HEK293 (cell line): Measurements from ENCODE around the gene NAV2.

ENCODE experiments used
- CTCF ChIA-PET: fragments of 350-600 bp; formaldehyde crosslinking; extraction: SDS; loops from one replicate; lab custom pipeline; 2021; ENCODE audit warnings: antibody characterized with exemption; lab: Yijun Ruan, JAX
- POLR2A ChIA-PET: fragments of 300-600 bp; formaldehyde crosslinking; extraction: SDS; loops from one replicate; lab custom pipeline; 2020; ENCODE audit warnings: antibody characterized with exemption, inconsistent platforms; lab: Yijun Ruan, JAX
- H3K27ac ChIP-seq: fragments of 200-500 bp; sonication (Bioruptor generic); 2 replicates; pipeline ENCODE4 v1.5.1; 2014; ENCODE audit warnings: low read depth, low read length, control low read depth, inconsistent platforms; ENCODE audit errors: extremely low read depth
- H3K36me3 ChIP-seq, 2 experiments: fragments of 200-500 bp in 1 of 2; sonication (Bioruptor generic) in 1 of 2; 1 replicate in 1 of 2; 2 replicates in 1 of 2; pipeline ENCODE4 v1.5.1; 2014 to 2017; ENCODE audit warnings: inconsistent platforms in 2 of 2, low read length in 2 of 2; ENCODE audit not compliant: control insufficient read depth in 2 of 2, insufficient read depth in 1 of 2
- H3K4me1 ChIP-seq: fragments of 200-500 bp; sonication (Bioruptor generic); 2 replicates; pipeline ENCODE4 v1.5.1; 2014; ENCODE audit warnings: mild to moderate bottlenecking, low read length, inconsistent platforms; ENCODE audit not compliant: control insufficient read depth, insufficient read depth
- H3K4me3 ChIP-seq: 2 replicates; pipeline ENCODE4 v1.5.1; 2011; ENCODE audit warnings: low read depth, mild to moderate bottlenecking, control low read depth, low read length, moderate library complexity
- H3K9me3 ChIP-seq: fragments of 200-500 bp; sonication (Bioruptor generic); 2 replicates; pipeline ENCODE4 v1.5.1; 2014; ENCODE audit warnings: low read depth, low read length, inconsistent platforms; ENCODE audit not compliant: control insufficient read depth, insufficient read depth
- BCL11A ChIP-seq: fragments of 450-650 bp; formaldehyde crosslinking; IDR thresholded peaks from 2 replicates; pipeline ENCODE4 v1.5.1; 2016; ENCODE audit warnings: low read depth, missing biosample characterization, missing genetic modification characterization
- FEZF1 ChIP-seq: fragments of 450-650 bp; formaldehyde crosslinking; IDR thresholded peaks from 2 replicates; pipeline ENCODE4 v1.5.1; 2016; ENCODE audit warnings: missing biosample characterization, missing genetic modification characterization
- GLIS2 ChIP-seq: fragments of 450-650 bp; formaldehyde crosslinking; IDR thresholded peaks from 2 replicates; pipeline ENCODE4 v1.5.1; 2016; ENCODE audit warnings: missing biosample characterization, missing genetic modification characterization
- HIC1 ChIP-seq: fragments of 450-650 bp; formaldehyde crosslinking; IDR thresholded peaks from 2 replicates; pipeline ENCODE4 v1.5.1; 2016; ENCODE audit warnings: missing biosample characterization, missing genetic modification characterization
- SCRT1 ChIP-seq: fragments of 450-650 bp; formaldehyde crosslinking; IDR thresholded peaks from 2 replicates; pipeline ENCODE4 v1.5.1; 2016; ENCODE audit warnings: missing biosample characterization, missing genetic modification characterization, borderline replicate concordance
- WT1 ChIP-seq: fragments of 450-650 bp; formaldehyde crosslinking; IDR thresholded peaks from 2 replicates; pipeline ENCODE4 v1.5.1; 2016; ENCODE audit warnings: missing biosample characterization, missing genetic modification characterization
- ZBTB20 ChIP-seq: fragments of 450-650 bp; formaldehyde crosslinking; IDR thresholded peaks from 2 replicates; pipeline ENCODE4 v1.5.1; 2016; ENCODE audit warnings: missing biosample characterization, missing genetic modification characterization
- ZBTB26 ChIP-seq: fragments of 450-650 bp; formaldehyde crosslinking; optimal IDR thresholded peaks from 2 replicates; pipeline ENCODE3; 2016; ENCODE audit warnings: missing biosample characterization, mild to moderate bottlenecking, missing genetic modification characterization
- ZIC2 ChIP-seq: fragments of 450-650 bp; formaldehyde crosslinking; IDR thresholded peaks from 2 replicates; pipeline ENCODE4 v1.5.1; 2016; ENCODE audit warnings: missing biosample characterization, missing genetic modification characterization
- ZNF202 ChIP-seq: fragments of 450-650 bp; formaldehyde crosslinking; IDR thresholded peaks from 2 replicates; pipeline ENCODE4 v1.5.1; 2016; ENCODE audit warnings: missing biosample characterization, missing genetic modification characterization, borderline replicate concordance
- ZNF221 ChIP-seq: fragments of 450-650 bp; formaldehyde crosslinking; IDR thresholded peaks from 2 replicates; pipeline ENCODE4 v1.5.1; 2017; ENCODE audit warnings: missing biosample characterization, missing genetic modification characterization, borderline replicate concordance
- ZNF404 ChIP-seq: fragments of 450-650 bp; formaldehyde crosslinking; IDR thresholded peaks from 2 replicates; pipeline ENCODE4 v1.5.1; 2017; ENCODE audit warnings: missing biosample characterization, missing genetic modification characterization
- ZNF433 ChIP-seq: fragments of 450-650 bp; formaldehyde crosslinking; IDR thresholded peaks from 2 replicates; pipeline ENCODE4 v1.5.1; 2016; ENCODE audit warnings: missing biosample characterization, missing genetic modification characterization, low read depth
- ZNF488 ChIP-seq: fragments of 450-650 bp; formaldehyde crosslinking; IDR thresholded peaks from 2 replicates; pipeline ENCODE4 v1.5.1; 2016; ENCODE audit warnings: missing biosample characterization, missing genetic modification characterization
- ZNF530 ChIP-seq: fragments of 450-650 bp; formaldehyde crosslinking; IDR thresholded peaks from 2 replicates; pipeline ENCODE4 v1.5.1; 2016; ENCODE audit warnings: low read depth, missing biosample characterization, missing genetic modification characterization
- ZNF596 ChIP-seq: fragments of 450-650 bp; IDR thresholded peaks from 2 replicates; pipeline ENCODE4 v1.5.0; 2018; ENCODE audit warnings: missing biosample characterization, mild to moderate bottlenecking, missing genetic modification characterization, moderate library complexity
- ZNF621 ChIP-seq: fragments of 450-650 bp; formaldehyde crosslinking; IDR thresholded peaks from 2 replicates; pipeline ENCODE4 v1.5.1; 2017; ENCODE audit warnings: missing biosample characterization, missing genetic modification characterization
- ZNF623 ChIP-seq: fragments of 450-650 bp; formaldehyde crosslinking; IDR thresholded peaks from 2 replicates; pipeline ENCODE4 v1.5.1; 2016; ENCODE audit warnings: missing biosample characterization, missing genetic modification characterization
- ZNF707 ChIP-seq: fragments of 450-650 bp; formaldehyde crosslinking; IDR thresholded peaks from 2 replicates; pipeline ENCODE4 v1.5.1; 2016; ENCODE audit warnings: missing biosample characterization, missing genetic modification characterization
- ZSCAN23 ChIP-seq: fragments of 450-650 bp; formaldehyde crosslinking; IDR thresholded peaks from 2 replicates; pipeline ENCODE4 v1.5.1; 2016; ENCODE audit warnings: missing biosample characterization, missing genetic modification characterization
- TF ChIP-seq, protein P1 (sequence below): fragments of 450-650 bp; formaldehyde crosslinking; IDR thresholded peaks from 2 replicates; pipeline ENCODE4 v1.5.0; 2017; ENCODE audit warnings: missing biosample characterization, missing genetic modification characterization, borderline replicate concordance

Gene NAV2

GRCh38 chr11:19853920-19854319 lies 141.3 kb downstream of the NAV2 start (continued):
- no peak for TF ChIP-seq HIC1 (tag by site-specific recombination)

DNA sequence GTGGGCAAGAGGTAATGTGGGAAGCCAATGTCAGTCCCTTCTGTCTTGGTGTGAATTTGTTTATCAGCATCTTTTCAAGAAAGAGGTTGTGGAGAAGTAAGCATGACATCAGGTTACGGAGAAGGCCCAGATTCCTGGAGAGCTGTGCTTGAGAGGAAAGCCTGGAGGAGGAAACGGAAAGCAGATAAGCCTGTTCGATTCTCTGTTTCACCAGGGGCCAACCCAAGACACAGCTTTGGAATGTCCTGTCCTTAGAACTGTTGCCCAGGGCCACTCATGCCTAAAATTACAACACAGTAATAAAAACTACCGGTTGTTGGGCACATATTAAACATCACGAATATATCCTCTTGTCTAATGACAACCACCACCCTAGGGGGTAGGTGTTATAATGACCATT lies 148.5 kb downstream of the NAV2 start:
- POLR2A ChIA-PET = no interaction called here
- TF ChIP-seq ZNF596 = no peak
- TF ChIP-seq ZNF202 (tag by site-specific recombination) = no peak
- no peak for TF ChIP-seq ZBTB26 (tag by site-specific recombination)
- TF ChIP-seq ZNF707 = no peak
- TF ChIP-seq ZNF623 (tag by site-specific recombination) = no peak
- no peak for TF ChIP-seq ZNF404 (tag by site-specific recombination)
- TF ChIP-seq WT1 (tag by site-specific recombination) = no peak
- TF ChIP-seq BCL11A (tag by site-specific recombination) = no peak
- no peak for TF ChIP-seq ZNF221 (tag by site-specific recombination)
- no peak for TF ChIP-seq ZSCAN23 (tag by site-specific recombination)
- no peak for TF ChIP-seq SCRT1 (tag by site-specific recombination)
- TF ChIP-seq ZBTB20 (tag by site-specific recombination) = no peak
- no peak for TF ChIP-seq FEZF1 (tag by site-specific recombination)
- no peak for TF ChIP-seq GLIS2 (tag by site-specific recombination)
- TF ChIP-seq ZIC2 (tag by site-specific recombination) = no peak
- TF ChIP-seq ZNF433 (tag by site-specific recombination) = no peak
- no peak for TF ChIP-seq ZNF488 (tag by site-specific recombination)
- TF ChIP-seq, all 188 proteins: peak for 0
- no peak overlapping the region for H3K27ac ChIP-seq
- CTCF ChIA-PET = interaction anchor here (0.7 to 1.0 kb wide), 2 partner anchors 42 to 494 kb away, joined by 3 to 4 read pairs; no protein-coding TSS in a partner anchor
- H3K4me1 ChIP-seq = no peaks in the 10 kb centered on the region; the same call in 1 of the 2 replicates
- H3K4me3 ChIP-seq = no peak overlapping the region
- H3K9me3 ChIP-seq = no peaks in the 10 kb centered on the region
- no peaks in the 10 kb centered on the region for H3K36me3 ChIP-seq

DNA sequence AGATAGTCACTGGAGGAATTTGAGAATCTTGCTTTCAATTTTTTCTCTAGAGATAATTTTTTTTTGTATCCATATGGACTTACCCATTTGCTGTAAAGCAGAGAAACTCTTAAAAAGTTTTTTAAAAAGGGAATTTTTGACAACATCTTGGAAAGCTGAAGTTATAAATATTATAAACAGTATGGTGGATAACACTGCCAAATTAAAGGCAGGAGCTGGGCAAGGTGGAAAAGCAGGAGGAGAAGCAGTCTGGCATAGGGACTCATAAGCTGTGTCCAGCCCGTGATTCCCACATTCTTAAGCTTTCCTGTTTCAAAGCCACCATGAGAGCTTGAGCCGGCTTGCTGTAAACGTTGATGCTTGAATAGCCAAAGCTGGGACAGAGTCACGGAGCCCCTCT lies 149.5 kb downstream of the NAV2 start:
- POLR2A ChIA-PET = no interaction called here

More for the DNA sequence above, 149.5 kb downstream of the NAV2 start:
- TF ChIP-seq ZNF621 (tag by site-specific recombination) (no peak), ZNF530 (no peak)
- TF ChIP-seq, protein P1, sequence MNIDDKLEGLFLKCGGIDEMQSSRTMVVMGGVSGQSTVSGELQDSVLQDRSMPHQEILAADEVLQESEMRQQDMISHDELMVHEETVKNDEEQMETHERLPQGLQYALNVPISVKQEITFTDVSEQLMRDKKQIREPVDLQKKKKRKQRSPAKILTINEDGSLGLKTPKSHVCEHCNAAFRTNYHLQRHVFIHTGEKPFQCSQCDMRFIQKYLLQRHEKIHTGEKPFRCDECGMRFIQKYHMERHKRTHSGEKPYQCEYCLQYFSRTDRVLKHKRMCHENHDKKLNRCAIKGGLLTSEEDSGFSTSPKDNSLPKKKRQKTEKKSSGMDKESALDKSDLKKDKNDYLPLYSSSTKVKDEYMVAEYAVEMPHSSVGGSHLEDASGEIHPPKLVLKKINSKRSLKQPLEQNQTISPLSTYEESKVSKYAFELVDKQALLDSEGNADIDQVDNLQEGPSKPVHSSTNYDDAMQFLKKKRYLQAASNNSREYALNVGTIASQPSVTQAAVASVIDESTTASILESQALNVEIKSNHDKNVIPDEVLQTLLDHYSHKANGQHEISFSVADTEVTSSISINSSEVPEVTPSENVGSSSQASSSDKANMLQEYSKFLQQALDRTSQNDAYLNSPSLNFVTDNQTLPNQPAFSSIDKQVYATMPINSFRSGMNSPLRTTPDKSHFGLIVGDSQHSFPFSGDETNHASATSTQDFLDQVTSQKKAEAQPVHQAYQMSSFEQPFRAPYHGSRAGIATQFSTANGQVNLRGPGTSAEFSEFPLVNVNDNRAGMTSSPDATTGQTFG (tag by site-specific recombination) = no peak
- CTCF ChIA-PET = interaction anchor here (0.6 to 1.0 kb wide), 5 partner anchors 10 to 493 kb away, joined by 3 to 4 read pairs (median 3); no protein-coding TSS in a partner anchor
- no peaks in the 10 kb centered on the region; the same call in 1 of the 2 replicates for H3K4me1 ChIP-seq
- no peak overlapping the region for H3K4me3 ChIP-seq
- no peak overlapping the region for H3K27ac ChIP-seq
- H3K36me3 ChIP-seq = no peaks in the 10 kb centered on the region
- no peaks in the 10 kb centered on the region for H3K9me3 ChIP-seq
